Cardiac fibroblast (primary cell): ENCODE data around the gene ZFAND3.
A peak's percentile ranks its signal among the peaks of the same experiment; 100 is the strongest.

Source experiments
- DNase-seq, 2 donors: peaks; one replicate each; pipeline versions ENCODE4 v3.0.0 to v3.0.0-alpha.2; 2010; ENCODE audit warnings: low read depth in 2 of 2
- H3K4me3 ChIP-seq, 2 donors: replicated peaks in 1 of 2; 1 replicate in 1 of 2; 2 replicates in 1 of 2; pipeline ENCODE4 v1.5.1; 2011; ENCODE audit warnings: low read depth in 2 of 2, low read length in 2 of 2, mild to moderate bottlenecking in 2 of 2, moderate library complexity in 1 of 2
- CTCF ChIP-seq: IDR thresholded peaks from one replicate; pipeline ENCODE4 v1.5.1; 2011; ENCODE audit warnings: low read depth, mild to moderate bottlenecking, low read length, inconsistent platforms

Gene ZFAND3

GRCh38 chr6:37826188-37826587, 6.7 kb downstream of the ZFAND3 start:
- no peak for TF ChIP-seq CTCF
- no peak overlapping the region for H3K4me3 ChIP-seq
- peak; percentile 25 to 37 for DNase-seq

- DNase-seq: no peak
- TF ChIP-seq CTCF: no peak
- no peak overlapping the region for H3K4me3 ChIP-seq
Observed at GRCh38 chr6:37826993-37827392, 7.5 kb downstream of the ZFAND3 start.

GRCh38 chr6:37827603-37828265, 8.2 kb downstream of the ZFAND3 start:
- no peak overlapping the region for H3K4me3 ChIP-seq
- no peak for TF ChIP-seq CTCF
- no peak for DNase-seq

GRCh38 chr6:37830225-37830624, 10.7 kb downstream of the ZFAND3 start:
- no peak for DNase-seq
- no peak for TF ChIP-seq CTCF

GRCh38 chr6:37831457-37831856, 11.9 kb downstream of the ZFAND3 start:
- no peak for DNase-seq
- no peak overlapping the region for H3K4me3 ChIP-seq
- TF ChIP-seq CTCF: no peak

More at GRCh38 chr6:37830225-37830624, 10.7 kb downstream of the ZFAND3 start:
- H3K4me3 ChIP-seq: no peak overlapping the region

- no peak for DNase-seq
- no peak for TF ChIP-seq CTCF
Observed at GRCh38 chr6:37835923-37836322, 16.4 kb downstream of the ZFAND3 start.

More at GRCh38 chr6:37835923-37836322, 16.4 kb downstream of the ZFAND3 start:
- no peak overlapping the region for H3K4me3 ChIP-seq
